Right renal pelvis (tissue), 4 donors: ENCODE data around the gene PLA2G4D. TPM values are rescaled to one million over a fixed set of nuclear protein-coding genes. Genes with fewer than 3 reads are reported as not detected.

Source experiments
- DNase-seq, 4 donors: peaks; one replicate each; pipeline ENCODE4 v3.0.0-alpha.2; 2013; ENCODE audit warnings: low read depth in 4 of 4, low spot score in 3 of 4, missing footprints in 1 of 4
- polyA plus RNA-seq, 4 donors: library from polyadenylated mRNA; unstranded; fragments of 120-200 nt; gene quantifications; one replicate each; pipeline ENCODE4 v1.2.1, GENCODE V29; 2013; ENCODE audit not compliant: insufficient read length in 4 of 4

Gene PLA2G4D
- polyA plus RNA-seq, 4 donors: 0.07 to 0.09 TPM; not detected in 2

DNA sequence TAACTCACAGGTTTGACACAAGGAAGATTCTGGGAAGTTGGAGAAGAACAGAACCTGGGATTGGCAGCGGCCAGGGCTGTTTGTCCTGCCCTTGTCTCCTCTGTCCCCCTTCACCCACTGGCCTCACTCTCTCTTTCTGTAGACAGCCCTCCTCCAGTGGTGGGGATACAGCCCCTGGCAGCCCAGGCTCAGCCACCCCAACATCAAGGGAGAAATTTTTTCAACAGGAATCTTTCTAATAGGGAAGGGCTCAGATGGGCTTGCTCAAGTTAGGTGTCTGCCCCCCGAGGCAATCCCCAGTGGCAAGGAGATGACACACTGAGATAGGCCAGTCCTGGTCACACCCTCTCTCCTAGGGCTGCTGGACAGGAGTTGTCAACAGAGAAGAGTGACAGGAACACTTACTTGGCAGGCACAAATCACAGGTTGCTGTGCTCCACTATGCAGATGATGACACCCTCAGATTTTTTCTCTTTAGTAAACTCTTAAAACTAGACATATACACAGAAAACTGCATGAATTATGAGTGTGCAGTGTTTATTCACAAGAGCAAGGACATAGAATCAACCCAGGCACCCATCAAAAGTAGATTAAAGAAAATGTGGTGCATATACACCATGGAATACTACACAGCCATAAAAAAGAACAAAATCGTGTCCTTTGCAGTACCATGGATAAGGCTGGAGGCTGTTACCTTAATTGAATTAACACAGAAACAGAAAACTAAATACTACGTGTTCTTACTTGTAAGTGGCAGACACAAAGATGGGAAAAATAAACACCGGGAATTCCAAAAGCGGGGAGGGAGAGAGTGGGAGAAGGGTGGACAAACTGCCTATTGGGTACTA is 36.3 kb downstream of the PLA2G4D start:
- DNase-seq: no peak

- DNase-seq: peak; percentile 45 to 60 (median 51)
Observed at GRCh38 chr15:42056934-42057798, 37.2 kb downstream of the PLA2G4D start.

GRCh38 chr15:42053914-42054313 is 40.4 kb downstream of the PLA2G4D start:
- DNase-seq: no peak

- no peak for DNase-seq
Observed at GRCh38 chr15:42053010-42053409, 41.4 kb downstream of the PLA2G4D start.

DNA sequence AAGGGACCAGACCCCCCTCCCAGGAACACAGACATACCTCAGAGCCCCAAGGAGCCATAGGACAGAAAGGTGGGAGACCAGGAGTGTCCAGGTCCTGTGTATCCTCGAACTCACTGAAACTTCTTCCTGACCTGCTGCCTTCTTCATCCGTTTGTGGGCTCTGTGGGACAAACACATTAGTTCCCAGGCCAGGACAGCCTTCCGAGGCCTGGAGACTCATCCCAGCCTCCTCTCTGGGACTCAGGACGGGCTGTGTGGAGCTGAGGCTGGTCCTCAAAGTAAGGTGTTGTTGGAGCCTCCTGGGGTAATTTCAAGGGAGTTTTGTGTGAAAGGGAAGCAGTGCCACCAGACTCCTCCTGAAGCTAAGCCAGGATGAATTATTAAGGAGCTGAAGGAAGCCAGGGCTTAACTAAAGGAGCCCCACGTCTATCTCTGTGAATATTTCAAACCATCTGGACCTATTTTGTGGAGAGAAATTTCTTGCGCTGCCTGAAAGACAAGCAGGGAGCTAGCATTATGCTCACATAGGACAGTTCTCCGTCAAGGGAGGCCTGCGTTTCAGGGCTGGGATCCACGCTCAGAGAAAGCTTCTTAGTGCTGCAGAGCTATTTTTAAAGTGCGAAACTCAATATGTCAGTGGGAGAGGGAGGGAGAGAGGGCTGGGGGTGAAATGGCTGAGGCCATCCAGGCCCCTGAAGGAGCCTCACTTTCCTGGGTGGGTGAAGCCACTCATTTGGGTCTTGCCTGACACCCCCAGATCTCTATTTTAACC is 43.7 kb downstream of the PLA2G4D start:
- no peak for DNase-seq

DNA sequence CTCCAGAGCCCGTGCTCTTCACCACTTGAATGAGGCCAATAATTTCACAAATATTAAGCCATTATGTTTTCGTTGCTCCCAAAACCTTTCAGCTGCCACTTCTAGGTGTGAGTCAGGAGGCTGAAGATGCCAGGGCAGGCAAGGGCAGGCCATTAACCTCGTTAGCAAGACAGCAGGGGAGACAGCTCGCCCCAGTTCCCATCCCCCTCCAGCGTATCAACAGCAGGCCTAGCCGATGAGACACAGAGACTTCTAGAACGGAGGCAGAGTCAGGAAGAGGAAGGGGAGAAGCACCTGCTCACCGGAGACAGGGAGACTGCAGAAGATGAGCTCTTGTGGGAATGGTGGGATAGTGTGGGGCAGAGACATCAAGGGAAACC is 45.6 kb downstream of the PLA2G4D start:
- DNase-seq: no peak

GRCh38 chr15:42048080-42048820 is 46.1 kb downstream of the PLA2G4D start:
- no peak for DNase-seq

GRCh38 chr15:42046597-42046996 is 47.8 kb downstream of the PLA2G4D start:
- no peak for DNase-seq

DNA sequence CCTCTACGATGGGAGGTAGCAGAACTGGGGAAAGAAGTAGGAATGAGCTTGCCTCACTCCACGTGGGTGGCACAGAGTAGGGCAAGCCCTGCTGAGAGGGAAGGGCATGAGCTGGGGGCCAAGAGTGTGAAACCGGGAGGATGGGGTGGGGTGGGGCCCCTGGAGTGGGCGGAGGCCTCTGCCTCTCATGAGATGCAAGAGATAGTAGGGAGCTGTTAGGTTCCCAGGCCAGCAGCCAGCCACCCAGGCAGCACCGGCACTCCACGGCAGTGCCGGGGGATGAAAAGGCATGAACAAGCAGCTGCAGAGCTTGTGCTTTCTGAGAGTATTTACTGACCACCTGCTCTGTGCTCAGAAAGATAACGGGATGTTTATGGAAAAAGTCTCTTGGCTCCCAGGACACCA is 49.1 kb downstream of the PLA2G4D start:
- no peak for DNase-seq

DNA sequence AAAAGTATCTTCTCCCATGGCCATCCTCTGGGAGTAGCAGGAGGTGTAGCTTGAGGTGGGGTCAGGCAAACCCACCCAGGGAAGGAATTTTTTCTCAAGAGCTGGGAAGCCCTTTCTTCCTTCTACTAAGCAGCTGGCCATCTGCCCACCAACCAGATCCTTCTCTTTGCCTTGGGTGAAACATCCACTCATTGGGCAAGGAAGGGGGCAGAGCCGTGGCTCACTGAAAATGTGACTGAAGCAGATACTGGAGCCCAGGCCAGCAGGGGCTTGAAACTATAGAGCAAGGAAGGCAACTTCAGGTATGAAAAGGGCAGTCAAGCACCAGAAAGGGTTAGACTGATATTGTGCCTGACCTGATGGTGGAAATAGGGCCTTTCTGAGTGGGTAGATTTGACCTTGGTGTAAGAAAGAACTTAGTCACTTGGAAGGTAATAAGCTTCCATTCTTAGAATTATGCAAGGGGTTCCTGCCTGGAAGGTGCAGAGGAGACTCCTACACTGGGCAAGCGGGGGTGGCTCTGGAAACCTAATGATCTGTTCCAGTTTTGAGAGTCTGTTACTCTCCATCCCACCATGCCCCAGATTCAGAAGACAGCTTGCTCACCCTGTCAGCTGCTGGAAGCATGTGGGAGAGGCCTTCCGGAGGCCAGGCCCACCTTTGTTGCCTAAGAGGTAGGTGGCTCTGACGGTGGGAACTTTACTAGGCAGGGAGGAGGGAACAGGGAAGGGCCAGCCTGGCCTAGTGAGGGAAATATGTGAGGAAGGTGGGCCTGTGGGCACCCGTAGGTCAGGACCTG is 51.6 kb downstream of the PLA2G4D start:
- DNase-seq: no peak

GRCh38 chr15:42038401-42038800 is 56.0 kb downstream of the PLA2G4D start:
- DNase-seq: no peak

GRCh38 chr15:42037656-42038055 is 56.7 kb downstream of the PLA2G4D start:
- DNase-seq: peak in 1 of 4 donors; percentile 8

- DNase-seq: no peak
Observed at GRCh38 chr15:42036966-42037365, 57.4 kb downstream of the PLA2G4D start.

- DNase-seq: no peak
Observed at GRCh38 chr15:42036112-42036905, 58.1 kb downstream of the PLA2G4D start.

GRCh38 chr15:42035435-42035761 is 59.0 kb downstream of the PLA2G4D start:
- DNase-seq: no peak

DNA sequence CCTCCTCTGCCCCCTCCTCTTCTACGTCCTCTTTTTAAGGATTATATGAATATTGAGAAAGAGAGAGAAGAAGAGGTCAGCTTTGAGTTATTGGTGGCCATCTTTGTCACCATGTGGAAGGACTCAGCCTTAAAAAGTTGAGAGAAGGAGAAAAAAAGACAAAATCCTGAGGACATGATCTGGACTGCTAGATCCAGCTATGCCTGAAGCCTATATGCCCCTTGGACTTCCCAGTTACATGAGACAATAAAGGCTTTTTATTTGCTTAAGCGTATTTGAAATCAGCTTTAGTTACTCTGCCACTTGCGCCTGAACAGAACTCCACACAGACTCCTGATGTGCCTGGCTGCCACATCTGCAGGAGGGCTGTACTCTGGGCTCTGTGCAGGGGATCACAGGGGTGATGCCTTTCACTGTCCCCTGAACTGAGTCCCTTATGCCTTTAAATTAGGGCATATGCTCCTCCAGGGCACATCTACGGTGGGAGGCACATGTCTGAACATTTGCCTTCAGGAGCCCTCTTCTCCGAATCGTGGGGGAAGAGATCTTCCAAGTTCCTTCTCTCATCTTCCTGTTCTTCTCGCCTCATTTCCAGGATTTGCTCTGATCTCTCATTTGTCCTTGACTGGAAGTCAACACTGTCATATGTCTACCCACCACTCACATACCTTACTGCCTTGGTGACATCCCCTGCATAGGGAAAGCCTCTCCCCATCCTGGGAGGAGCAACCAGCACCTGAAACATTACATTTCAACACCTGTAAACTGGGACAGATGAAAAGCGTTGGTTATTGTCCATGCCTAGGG is 59.5 kb downstream of the PLA2G4D start:
- no peak for DNase-seq

GRCh38 chr15:42033214-42033873 is 61.0 kb downstream of the PLA2G4D start:
- no peak for DNase-seq
